HEK293 (cell line): ENCODE results near the gene CHRNA5.

Source experiments
- SP2 ChIP-seq: fragments of 450-650 bp; formaldehyde crosslinking; IDR thresholded peaks from 2 replicates; pipeline ENCODE4 v1.5.1; 2016; ENCODE audit warnings: missing biosample characterization, missing genetic modification characterization
- ZBTB7A ChIP-seq: fragments of 450-650 bp; formaldehyde crosslinking; IDR thresholded peaks from 2 replicates; pipeline ENCODE4 v1.5.1; 2016; ENCODE audit warnings: low read depth, missing biosample characterization, missing genetic modification characterization
- TF ChIP-seq, protein P1 (sequence below): fragments of 450-650 bp; formaldehyde crosslinking; IDR thresholded peaks from 2 replicates; pipeline ENCODE4 v1.5.1; 2016; ENCODE audit warnings: missing biosample characterization, missing genetic modification characterization

GRCh38 chr15:78561490-78561889 is 3.8 kb upstream of the CHRNA5 start:
- TF ChIP-seq, protein P1, sequence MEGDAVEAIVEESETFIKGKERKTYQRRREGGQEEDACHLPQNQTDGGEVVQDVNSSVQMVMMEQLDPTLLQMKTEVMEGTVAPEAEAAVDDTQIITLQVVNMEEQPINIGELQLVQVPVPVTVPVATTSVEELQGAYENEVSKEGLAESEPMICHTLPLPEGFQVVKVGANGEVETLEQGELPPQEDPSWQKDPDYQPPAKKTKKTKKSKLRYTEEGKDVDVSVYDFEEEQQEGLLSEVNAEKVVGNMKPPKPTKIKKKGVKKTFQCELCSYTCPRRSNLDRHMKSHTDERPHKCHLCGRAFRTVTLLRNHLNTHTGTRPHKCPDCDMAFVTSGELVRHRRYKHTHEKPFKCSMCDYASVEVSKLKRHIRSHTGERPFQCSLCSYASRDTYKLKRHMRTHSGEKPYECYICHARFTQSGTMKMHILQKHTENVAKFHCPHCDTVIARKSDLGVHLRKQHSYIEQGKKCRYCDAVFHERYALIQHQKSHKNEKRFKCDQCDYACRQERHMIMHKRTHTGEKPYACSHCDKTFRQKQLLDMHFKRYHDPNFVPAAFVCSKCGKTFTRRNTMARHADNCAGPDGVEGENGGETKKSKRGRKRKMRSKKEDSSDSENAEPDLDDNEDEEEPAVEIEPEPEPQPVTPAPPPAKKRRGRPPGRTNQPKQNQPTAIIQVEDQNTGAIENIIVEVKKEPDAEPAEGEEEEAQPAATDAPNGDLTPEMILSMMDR: no peak
- no peak for TF ChIP-seq ZBTB7A (tag by site-specific recombination)
- TF ChIP-seq SP2 (tag by site-specific recombination): no peak
